Vagina (tissue), 2 donors: ENCODE results near the gene KRT81.

Experiments
- POLR2A ChIP-seq, 2 donors: fragments of 450-650 bp; IDR thresholded peaks; one replicate each; pipeline ENCODE4 v1.6.1; 2017; ENCODE audit warnings: antibody characterized with exemption in 2 of 2, mild to moderate bottlenecking in 2 of 2, moderate library complexity in 2 of 2
- TF ChIP-seq, protein P1 (sequence below), 3 experiments: fragments of 450-650 bp in 2 of 3; fragments of 200-600 bp in 1 of 3; sonication (generic) in 1 of 3; IDR thresholded peaks; one replicate each; pipeline ENCODE4 v1.5.1; 2017 to 2019; ENCODE audit warnings: antibody characterized with exemption in 3 of 3, mild to moderate bottlenecking in 2 of 3, moderate library complexity in 2 of 3

- TF ChIP-seq, protein P1, sequence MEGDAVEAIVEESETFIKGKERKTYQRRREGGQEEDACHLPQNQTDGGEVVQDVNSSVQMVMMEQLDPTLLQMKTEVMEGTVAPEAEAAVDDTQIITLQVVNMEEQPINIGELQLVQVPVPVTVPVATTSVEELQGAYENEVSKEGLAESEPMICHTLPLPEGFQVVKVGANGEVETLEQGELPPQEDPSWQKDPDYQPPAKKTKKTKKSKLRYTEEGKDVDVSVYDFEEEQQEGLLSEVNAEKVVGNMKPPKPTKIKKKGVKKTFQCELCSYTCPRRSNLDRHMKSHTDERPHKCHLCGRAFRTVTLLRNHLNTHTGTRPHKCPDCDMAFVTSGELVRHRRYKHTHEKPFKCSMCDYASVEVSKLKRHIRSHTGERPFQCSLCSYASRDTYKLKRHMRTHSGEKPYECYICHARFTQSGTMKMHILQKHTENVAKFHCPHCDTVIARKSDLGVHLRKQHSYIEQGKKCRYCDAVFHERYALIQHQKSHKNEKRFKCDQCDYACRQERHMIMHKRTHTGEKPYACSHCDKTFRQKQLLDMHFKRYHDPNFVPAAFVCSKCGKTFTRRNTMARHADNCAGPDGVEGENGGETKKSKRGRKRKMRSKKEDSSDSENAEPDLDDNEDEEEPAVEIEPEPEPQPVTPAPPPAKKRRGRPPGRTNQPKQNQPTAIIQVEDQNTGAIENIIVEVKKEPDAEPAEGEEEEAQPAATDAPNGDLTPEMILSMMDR (IDR thresholded peaks at IDR 0.05), result no peak
- no peak for TF ChIP-seq POLR2A (IDR thresholded peaks at IDR 0.05)
Observed at GRCh38 chr12:52293926-52294325, 2.6 kb upstream of the KRT81 start.
